DMS53 treated with DMSO at 0.1 percent for 48 hours (cell line): ENCODE results near the gene GLYATL1.
"Not testable (repeated sequence)": the region's sequence is repeated elsewhere in the genome, so short reads cannot be mapped to it uniquely, and the experiment has no call there.

Experiments
- DNase-seq: peaks from one replicate; lab custom pipeline; 2025; ENCODE audit not compliant: unreplicated experiment; lab: John Stamatoyannopoulos, UW

GLYATL1 gene

DNA sequence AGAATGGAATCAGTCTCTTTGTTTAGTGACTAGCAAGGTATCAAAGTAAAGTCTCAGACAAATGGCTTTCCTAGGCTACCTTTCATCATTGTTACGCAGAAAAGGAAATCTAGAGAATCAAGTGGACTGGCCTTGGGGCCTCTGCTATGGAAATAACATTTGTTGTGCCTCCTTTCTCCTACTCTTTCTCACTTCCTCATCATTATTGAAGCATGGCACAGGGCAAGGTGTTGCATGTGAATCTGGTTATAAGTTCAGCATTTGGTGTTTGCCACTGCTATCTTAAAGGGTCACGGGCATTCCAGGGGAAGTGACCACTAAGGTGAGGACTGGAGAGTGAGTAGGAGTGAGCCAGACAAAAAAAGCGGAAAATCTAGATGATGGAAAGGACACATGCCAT, 54.9 kb downstream of the GLYATL1 start:
- no peak for DNase-seq

DNA sequence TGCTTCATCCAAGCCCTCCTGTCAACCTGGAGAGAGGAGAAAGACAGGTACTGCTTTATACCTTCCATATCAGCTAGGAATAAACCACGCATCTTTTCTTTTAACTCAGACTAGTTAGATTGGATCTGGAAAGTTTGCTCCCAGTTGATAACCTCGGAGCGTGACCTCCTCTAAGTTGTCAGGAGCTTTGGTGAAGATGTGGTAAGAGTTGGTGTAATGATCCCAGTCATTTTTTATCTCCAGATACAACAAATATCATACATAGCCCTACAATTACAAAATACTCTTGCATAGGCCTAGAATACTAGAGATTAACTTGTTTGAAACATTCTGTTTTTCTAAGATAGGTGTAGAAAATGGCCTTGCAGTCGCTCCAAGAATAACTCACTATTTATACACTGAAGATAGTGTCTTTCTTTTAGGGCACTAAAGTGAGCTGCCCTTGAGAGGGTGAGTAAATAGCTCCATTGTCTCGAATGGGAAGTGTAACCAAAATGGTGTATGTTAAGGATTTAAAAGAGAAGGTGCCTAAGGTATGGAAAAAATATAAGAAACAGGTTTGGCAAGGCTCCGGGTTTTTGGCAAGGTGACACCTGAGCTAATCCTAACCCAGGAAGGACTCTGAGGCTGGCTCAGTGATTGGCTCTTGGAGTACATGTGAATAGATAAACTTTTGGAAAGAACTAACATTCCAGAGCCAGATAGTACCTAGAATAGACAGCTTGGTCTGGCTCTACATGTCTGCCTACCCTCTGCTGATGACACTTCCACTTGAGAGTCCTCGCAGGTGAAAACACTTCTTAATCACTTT, 59.4 kb downstream of the GLYATL1 start:
- no peak for DNase-seq

DNA sequence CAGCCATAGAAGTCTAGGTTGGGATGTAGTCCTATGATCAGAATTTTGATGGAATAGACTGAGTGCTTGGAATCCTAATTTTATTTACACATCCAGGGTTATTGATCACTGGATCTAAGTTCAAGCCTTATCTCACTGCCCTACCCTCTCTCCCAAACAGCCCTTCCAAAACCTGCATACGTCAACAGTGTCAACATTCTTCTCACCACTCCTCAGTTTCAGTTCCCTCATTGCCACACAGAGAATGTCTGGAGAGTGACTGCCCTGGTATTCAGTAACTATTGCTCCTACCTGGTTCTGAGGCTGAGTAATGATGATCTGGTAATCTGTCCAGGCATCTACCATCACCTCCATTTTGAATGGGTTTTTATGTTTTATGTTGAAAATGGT, 60.0 kb downstream of the GLYATL1 start:
- no peak for DNase-seq

DNA sequence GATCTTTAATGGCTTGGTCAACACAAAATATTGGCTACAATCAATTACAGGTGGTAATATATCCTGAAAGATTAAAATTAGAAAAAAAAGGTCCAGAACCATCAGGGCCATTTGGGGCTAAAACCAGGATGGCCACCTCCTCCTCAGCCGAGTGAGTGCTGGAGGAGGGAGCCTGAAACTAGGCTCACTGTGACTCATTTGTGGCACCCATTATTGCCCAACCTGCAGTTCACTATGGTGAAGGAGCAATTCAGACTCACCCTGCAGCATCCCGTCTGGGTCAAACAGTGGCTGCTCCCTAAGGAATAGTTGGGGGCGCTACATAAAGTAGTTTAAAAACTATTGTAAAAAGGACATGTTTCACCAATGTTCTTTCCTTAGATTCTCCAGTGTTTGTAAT, 60.7 kb downstream of the GLYATL1 start:
- no peak for DNase-seq

DNA sequence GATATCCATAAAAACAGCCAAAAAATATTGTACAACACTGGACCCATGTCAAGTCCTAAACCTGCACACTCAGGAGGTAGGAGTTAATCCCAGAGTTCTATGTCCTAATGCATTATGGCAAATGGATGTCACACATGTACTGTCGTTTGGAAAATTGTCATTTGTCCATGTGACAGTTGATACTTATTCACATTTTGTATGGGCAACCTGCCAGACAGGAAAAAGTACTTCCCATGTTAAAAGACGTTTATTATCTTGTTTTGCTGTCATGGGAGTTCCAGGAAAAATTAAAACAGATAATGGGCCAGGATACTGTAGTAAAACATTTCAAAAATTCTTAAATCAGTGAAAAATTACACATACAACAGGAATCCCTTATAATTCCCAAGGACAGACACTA, 62.7 kb downstream of the GLYATL1 start:
- DNase-seq = not testable (repeated sequence)
